Mesenchymal stem cell (in vitro differentiated cells and primary cell): ENCODE data around the gene SMTN.

Source experiments
- DNase-seq: peaks from one replicate; pipeline ENCODE4 v3.0.0-alpha.2; 2013
- H2AFZ ChIP-seq: one replicate; pipeline ENCODE4 v1.6.1; 2013; ENCODE audit warnings: low read depth, mild to moderate bottlenecking, control low read depth, inconsistent platforms, low read length, moderate library complexity
- H2AK5ac ChIP-seq: 2 replicates; pipeline ENCODE4 v1.6.1; 2013; ENCODE audit warnings: low read length, moderate library complexity, mild to moderate bottlenecking, inconsistent platforms; ENCODE audit not compliant: severe bottlenecking
- H2BK120ac ChIP-seq: one replicate; pipeline ENCODE4 v1.6.1; 2013; ENCODE audit warnings: low read depth, mild to moderate bottlenecking, inconsistent platforms, low read length, moderate library complexity
- H2BK12ac ChIP-seq, 2 experiments: one replicate each; pipeline ENCODE4 v1.6.1; 2013; ENCODE audit warnings: inconsistent platforms in 2 of 2, low read length in 2 of 2, mild to moderate bottlenecking in 2 of 2, moderate library complexity in 2 of 2, control low read depth in 1 of 2
- H2BK15ac ChIP-seq: one replicate; pipeline ENCODE4 v1.6.1; 2013; ENCODE audit warnings: mild to moderate bottlenecking, low read depth, inconsistent platforms; ENCODE audit not compliant: poor library complexity, severe bottlenecking
- H2BK5ac ChIP-seq: 2 replicates; pipeline ENCODE4 v1.6.1; 2013; ENCODE audit warnings: low read depth, mild to moderate bottlenecking, low read length, control low read depth, inconsistent platforms; ENCODE audit not compliant: poor library complexity, severe bottlenecking
- H3K14ac ChIP-seq, 2 experiments: one replicate each; pipeline ENCODE4 v1.6.1; 2013; ENCODE audit warnings: inconsistent platforms in 2 of 2, low read length in 2 of 2, control low read depth in 1 of 2, mild to moderate bottlenecking in 1 of 2, moderate library complexity in 1 of 2
- H3K18ac ChIP-seq, 2 experiments: one replicate each; pipeline ENCODE4 v1.6.1; 2013; ENCODE audit warnings: inconsistent platforms in 2 of 2, low read length in 2 of 2, control low read depth in 1 of 2, low read depth in 1 of 2, mild to moderate bottlenecking in 1 of 2
- H3K23ac ChIP-seq, 2 experiments: one replicate each; pipeline ENCODE4 v1.6.1; 2013; ENCODE audit warnings: inconsistent platforms in 2 of 2, low read length in 2 of 2, mild to moderate bottlenecking in 2 of 2, moderate library complexity in 2 of 2, control low read depth in 1 of 2
- H3K27ac ChIP-seq: 2 replicates; pipeline ENCODE4 v1.5.1; 2013; ENCODE audit warnings: mild to moderate bottlenecking, moderate library complexity, low read length, control low read depth, inconsistent platforms; ENCODE audit not compliant: poor library complexity, severe bottlenecking
- H3K27me3 ChIP-seq, 2 experiments: 2 replicates each; pipeline versions ENCODE4 v1.6.1 to v1.7.0; 2013; ENCODE audit warnings: low read length in 2 of 2, mild to moderate bottlenecking in 2 of 2, moderate library complexity in 2 of 2, control low read depth in 1 of 2, inconsistent platforms in 1 of 2; ENCODE audit not compliant: control insufficient read depth in 1 of 2, insufficient read depth in 1 of 2
- H3K36me3 ChIP-seq, 2 experiments: 2 replicates each; pipeline versions ENCODE4 v1.6.1 to v1.7.0; 2013; ENCODE audit warnings: low read length in 2 of 2, control low read depth in 1 of 2, inconsistent platforms in 1 of 2, low read depth in 1 of 2, mild to moderate bottlenecking in 1 of 2; ENCODE audit not compliant: insufficient read depth in 2 of 2, control insufficient read depth in 1 of 2
- H3K4ac ChIP-seq, 2 experiments: one replicate each; pipeline ENCODE4 v1.6.1; 2013; ENCODE audit warnings: inconsistent platforms in 2 of 2, low read length in 2 of 2, mild to moderate bottlenecking in 2 of 2, moderate library complexity in 2 of 2, control low read depth in 1 of 2, low read depth in 1 of 2
- H3K4me1 ChIP-seq: 2 replicates; pipeline ENCODE4 v1.6.1; 2013; ENCODE audit warnings: low read depth, low read length, control low read depth; ENCODE audit not compliant: control insufficient read depth, insufficient read depth
- H3K4me2 ChIP-seq: 2 replicates; pipeline ENCODE4 v1.6.1; 2013; ENCODE audit warnings: low read length, mild to moderate bottlenecking, inconsistent platforms; ENCODE audit not compliant: poor library complexity, severe bottlenecking
- H3K4me3 ChIP-seq, 2 experiments: 2 replicates each; pipeline versions ENCODE4 v1.5.1 to v1.7.0; 2013; ENCODE audit warnings: low read length in 2 of 2, mild to moderate bottlenecking in 2 of 2, control low read depth in 1 of 2, low read depth in 1 of 2; ENCODE audit not compliant: insufficient read depth in 1 of 2
- H3K79me1 ChIP-seq: replicated peaks from 2 replicates; pipeline ENCODE4 v1.6.1; 2013; ENCODE audit warnings: mild to moderate bottlenecking, control low read depth, low read length, inconsistent platforms; ENCODE audit not compliant: poor library complexity, severe bottlenecking
- H3K9ac ChIP-seq: 2 replicates; pipeline ENCODE4 v1.7.0; 2013; ENCODE audit warnings: mild to moderate bottlenecking, low read length, moderate library complexity
- H3K9me3 ChIP-seq: 2 replicates; pipeline ENCODE4 v1.7.0; 2013; ENCODE audit warnings: mild to moderate bottlenecking, low read length; ENCODE audit not compliant: control insufficient read depth
- H4K8ac ChIP-seq: one replicate; pipeline ENCODE4 v1.6.1; 2013; ENCODE audit warnings: inconsistent platforms, mild to moderate bottlenecking, low read length, moderate library complexity
- H4K91ac ChIP-seq: one replicate; pipeline ENCODE4 v1.6.1; 2013; ENCODE audit warnings: mild to moderate bottlenecking, low read length, inconsistent platforms
- WGBS: methylation state at CpG from one replicate; pipeline ENCODE4 v1.1.7; 2013; ENCODE audit warnings: mixed read lengths; 5-methylcytosine and 5-hydroxymethylcytosine counted together

Gene SMTN

DNA sequence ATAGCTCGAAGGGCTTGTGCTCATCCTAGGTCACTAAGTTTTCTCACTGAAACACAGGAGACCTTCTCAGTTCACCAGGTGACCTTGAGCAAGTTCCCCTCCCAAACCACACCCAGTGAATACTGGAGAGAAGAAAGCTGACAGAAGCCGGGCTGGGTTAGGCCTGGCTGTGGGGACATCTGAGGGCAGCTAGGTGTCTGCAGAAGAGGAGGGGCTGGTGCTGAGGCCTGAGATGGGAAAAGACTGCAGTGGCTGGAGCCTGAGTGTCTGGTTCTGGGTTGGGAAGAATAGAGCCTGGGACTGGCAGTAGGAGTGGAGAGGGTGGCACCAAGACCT is 41.0 kb downstream of the SMTN start:
- Histone ChIP-seq H3K18ac (no peak overlapping the region), H3K4me2 (no peak overlapping the region), H2BK5ac (no peak overlapping the region), H3K9me3 (no peaks in the 10 kb centered on the region), H2BK15ac (no peak overlapping the region), H2BK120ac (no peak overlapping the region), H2AFZ (no peak overlapping the region), H3K4ac (no peak overlapping the region), H2BK12ac (no peak overlapping the region), H3K4me3 (no peak overlapping the region), H2AK5ac (no peak overlapping the region), H3K79me1 (no peaks in the 10 kb centered on the region), H4K8ac (no peak overlapping the region), H3K14ac (no peak overlapping the region), H4K91ac (no peak overlapping the region), H3K23ac (no peak overlapping the region), H3K9ac (no peak overlapping the region), H3K27ac (no peak overlapping the region), H3K27me3 (peaks cover 4 to 53% of the 10 kb centered on the region in 2 experiments), H3K4me1 (peaks cover 17% of the 10 kb centered on the region), H3K36me3 (peaks cover 0 to 3% of the 10 kb centered on the region in 2 experiments)
- no peak for DNase-seq
- 89% methylated on average over 2 of the region's 2 CpGs for WGBS

DNA sequence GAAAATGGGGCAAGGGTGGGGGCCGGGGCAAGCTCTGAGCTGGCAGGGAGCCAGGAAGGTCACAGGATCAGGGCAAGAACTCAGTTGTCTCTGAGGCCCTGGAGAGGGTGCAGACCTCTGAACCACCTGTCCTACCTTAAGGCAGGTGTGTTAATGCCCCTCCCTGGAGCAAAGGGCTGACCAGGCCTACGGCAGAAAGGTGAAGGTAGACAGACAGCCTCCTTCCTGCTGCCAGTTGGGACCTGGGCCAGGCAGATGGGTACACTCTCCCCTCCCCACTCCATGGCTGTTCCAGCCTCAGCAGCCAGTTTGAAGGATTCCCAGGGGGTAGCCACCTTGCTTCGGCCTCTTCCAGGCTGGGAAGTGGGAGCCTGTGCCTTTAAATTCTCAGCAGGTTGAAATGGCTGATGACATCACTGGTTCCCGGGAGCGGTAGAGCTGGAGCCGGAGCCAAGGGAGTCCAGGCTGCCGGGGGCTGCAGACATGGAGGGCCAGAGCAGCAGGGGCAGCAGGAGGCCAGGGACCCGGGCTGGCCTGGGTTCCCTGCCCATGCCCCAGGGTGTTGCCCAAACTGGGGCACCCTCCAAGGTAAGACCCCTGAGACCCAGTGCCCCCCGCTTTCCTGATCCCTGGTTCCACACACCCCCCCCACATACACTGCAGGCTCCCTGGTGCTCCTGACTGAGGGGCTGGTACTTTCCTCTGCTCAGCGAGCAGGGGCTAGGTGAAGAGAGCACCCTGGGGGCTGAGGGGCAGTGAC is 41.6 kb downstream of the SMTN start, which contains the start of gene INPP5J:
TSS of gene INPP5J (plus strand) at position 435 of the 760 bp plus-strand sequence. CDS start at position 484, 49 bp downstream.
- no peaks in the 10 kb centered on the region for H3K79me1 ChIP-seq
- H2BK12ac ChIP-seq: peak within 1 kb of the TSS in 1 of 2 experiments; percentile 60
- H3K27me3 ChIP-seq: peaks cover 4 to 58% of the 10 kb centered on the region in 2 experiments
- H3K9ac ChIP-seq: peak within 1 kb of the TSS; percentile 24
- peaks cover 17% of the 10 kb centered on the region for H3K4me1 ChIP-seq
- no peak within 1 kb of the TSS for H2BK120ac ChIP-seq
- peak within 1 kb of the TSS in 1 of 2 experiments; percentile 35 for H3K23ac ChIP-seq
- peak; percentile 67 for DNase-seq
- H4K8ac ChIP-seq: peak within 1 kb of the TSS; percentile 86
- H3K9me3 ChIP-seq: no peaks in the 10 kb centered on the region
- no peak within 1 kb of the TSS for H3K27ac ChIP-seq
- peak within 1 kb of the TSS; percentile 68 for H2AFZ ChIP-seq
- H4K91ac ChIP-seq: peak within 1 kb of the TSS; percentile 54
- no peak within 1 kb of the TSS for H2AK5ac ChIP-seq
- H2BK15ac ChIP-seq: no peak within 1 kb of the TSS
- peak within 1 kb of the TSS in 1 of 2 experiments; percentile 10 for H3K4ac ChIP-seq
- H3K4me3 ChIP-seq: peak within 1 kb of the TSS; percentile 49 to 53
- H3K36me3 ChIP-seq: peaks cover 0 to 3% of the 10 kb centered on the region in 2 experiments
- peak within 1 kb of the TSS; percentile 88 for H3K4me2 ChIP-seq
- H3K18ac ChIP-seq: peak within 1 kb of the TSS; percentile 34 to 82
- WGBS: 20% methylated on average over 9 of the region's 10 CpGs
- H3K14ac ChIP-seq: peak within 1 kb of the TSS in 1 of 2 experiments; percentile 61
- H2BK5ac ChIP-seq: no peak within 1 kb of the TSS

DNA sequence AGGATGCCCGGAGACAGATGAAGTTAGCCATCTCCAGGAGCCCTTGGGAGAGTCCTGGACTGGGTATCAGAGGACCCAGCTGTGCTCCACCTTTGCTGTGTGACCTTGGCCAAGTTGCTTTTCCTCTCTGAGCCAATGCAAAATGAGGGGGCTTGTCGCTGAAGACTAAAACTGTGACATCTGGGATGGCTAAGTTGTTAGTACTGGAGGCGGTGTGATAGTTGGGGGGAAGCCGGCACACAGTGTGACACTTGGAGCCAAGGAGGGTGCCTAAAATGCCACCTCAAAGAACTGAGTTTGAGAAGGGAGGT is 42.1 kb downstream of the SMTN start:
- H2BK15ac ChIP-seq: no peak overlapping the region
- no peak overlapping the region for H2AK5ac ChIP-seq
- no peak overlapping the region for H3K4ac ChIP-seq
- peak overlapping the region in 1 of 2 experiments; percentile 53 for H3K4me3 ChIP-seq
- H3K18ac ChIP-seq: peak overlapping the region; percentile 34 to 82
- H3K4me1 ChIP-seq: peaks cover 17% of the 10 kb centered on the region
- peaks cover 0 to 3% of the 10 kb centered on the region in 2 experiments for H3K36me3 ChIP-seq
- no peak overlapping the region for H2BK5ac ChIP-seq
- WGBS: 62% methylated on average over 4 of the region's 4 CpGs
- H2BK120ac ChIP-seq: no peak overlapping the region
- H3K9me3 ChIP-seq: no peaks in the 10 kb centered on the region
- no peak overlapping the region for H4K8ac ChIP-seq
- peak overlapping the region; percentile 7 for H4K91ac ChIP-seq
- peaks cover 4 to 62% of the 10 kb centered on the region in 2 experiments for H3K27me3 ChIP-seq
- H3K4me2 ChIP-seq: peak overlapping the region; percentile 88
- no peak overlapping the region for H3K9ac ChIP-seq
- H3K27ac ChIP-seq: no peak overlapping the region
- H2BK12ac ChIP-seq: no peak overlapping the region
- no peaks in the 10 kb centered on the region for H3K79me1 ChIP-seq
- H3K23ac ChIP-seq: peak overlapping the region in 1 of 2 experiments; percentile 35
- no peak overlapping the region for H3K14ac ChIP-seq
- DNase-seq: no peak
- H2AFZ ChIP-seq: peak overlapping the region; percentile 68

DNA sequence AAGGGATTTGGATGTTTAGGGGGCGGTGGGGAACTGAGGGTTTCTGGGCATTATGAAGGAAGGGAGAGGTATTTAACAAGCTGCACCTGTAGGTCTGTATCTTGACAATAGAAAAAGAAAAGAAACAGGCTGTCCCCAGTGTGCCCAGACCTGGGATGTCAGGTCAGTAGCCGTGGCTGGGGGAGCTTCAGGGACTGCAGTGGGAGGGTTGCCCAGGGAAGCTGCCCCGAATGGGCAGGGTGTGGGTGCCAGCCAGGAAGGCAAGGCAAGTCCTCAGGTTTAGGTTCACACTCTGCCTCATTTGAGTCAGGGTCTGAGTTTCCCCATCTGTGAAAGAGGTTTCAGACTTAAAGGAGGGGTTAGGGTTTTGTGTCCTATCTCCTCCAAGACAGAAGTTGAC is 43.2 kb downstream of the SMTN start:
- H3K14ac ChIP-seq: no peak overlapping the region
- H2BK12ac ChIP-seq: no peak overlapping the region
- H4K91ac ChIP-seq: no peak overlapping the region
- no peak overlapping the region for H4K8ac ChIP-seq
- no peak overlapping the region for H2BK120ac ChIP-seq
- no peak overlapping the region for H3K4me2 ChIP-seq
- 88% methylated on average over 3 of the region's 3 CpGs for WGBS
- no peaks in the 10 kb centered on the region for H3K9me3 ChIP-seq
- peaks cover 17% of the 10 kb centered on the region for H3K4me1 ChIP-seq
- no peak for DNase-seq
- no peak overlapping the region for H3K4ac ChIP-seq
- no peak overlapping the region for H2AFZ ChIP-seq
- no peaks in the 10 kb centered on the region for H3K79me1 ChIP-seq
- H2BK5ac ChIP-seq: no peak overlapping the region
- H3K27me3 ChIP-seq: peaks cover 4 to 59% of the 10 kb centered on the region in 2 experiments
- peaks cover 0 to 3% of the 10 kb centered on the region in 2 experiments for H3K36me3 ChIP-seq
- no peak overlapping the region for H2BK15ac ChIP-seq
- no peak overlapping the region for H3K18ac ChIP-seq
- no peak overlapping the region for H3K27ac ChIP-seq
- H3K9ac ChIP-seq: no peak overlapping the region
- H2AK5ac ChIP-seq: no peak overlapping the region
- no peak overlapping the region for H3K23ac ChIP-seq
- H3K4me3 ChIP-seq: no peak overlapping the region
